Erythroblast (primary cell): Measurements from ENCODE around the gene SRGAP3.

Experiments
- GATA1 ChIP-seq: IDR thresholded peaks from 2 replicates; pipeline ENCODE4 v1.6.1; 2011; ENCODE audit warnings: low read depth, mild to moderate bottlenecking, control low read depth, low read length, moderate library complexity
- POLR2A ChIP-seq: IDR thresholded peaks from 2 replicates; pipeline ENCODE4 v1.6.1; 2011; ENCODE audit warnings: mild to moderate bottlenecking, low read length

DNA sequence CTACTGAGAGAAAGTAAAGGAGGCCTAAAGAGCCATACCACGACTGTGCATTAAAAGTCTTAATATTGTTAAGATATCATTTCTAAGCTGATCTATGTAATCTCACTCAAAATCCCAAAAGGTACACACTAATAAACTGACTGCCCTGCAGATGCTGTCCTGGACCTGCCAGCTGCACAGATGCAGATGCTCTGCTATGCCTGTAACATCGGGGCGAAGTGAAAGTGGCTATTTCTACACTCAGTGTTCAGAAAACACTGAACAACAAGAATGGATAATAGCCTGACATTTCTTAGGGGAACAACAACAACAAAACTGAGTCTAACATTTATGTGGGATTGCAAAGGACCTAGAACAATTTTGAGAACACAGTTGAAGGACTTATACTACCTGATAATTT is 318.1 kb downstream of the SRGAP3 start:
- TF ChIP-seq POLR2A (no peak), GATA1 (no peak)
